Endothelial cell of umbilical vein (primary cell): Measurements from ENCODE around the gene ABCC11. TPM values are rescaled to one million over a fixed set of nuclear protein-coding genes. Genes with fewer than 3 reads are reported as not detected.

ENCODE experiments used
- BruUV-seq: library from RNA; stranded (reverse); fragments of 400-500 nt; replicated peaks from 2 replicates; lab custom pipeline; 2021; lab: Mats Ljungman, UMichigan
- CTCF ChIA-PET: fragments of 300-600, 350-600 bp; sonication (Branson Sonifier 250); formaldehyde crosslinking; loops from one replicate; lab custom pipeline; 2021; ENCODE audit warnings: antibody characterized with exemption, inconsistent platforms; lab: Charles Lee
- POLR2A ChIA-PET: fragments of 300-600, 350-600 bp; sonication (Branson Sonifier 250); formaldehyde crosslinking; loops from one replicate; lab custom pipeline; 2021; ENCODE audit warnings: antibody characterized with exemption, inconsistent platforms; lab: Charles Lee
- DNase-seq: peaks from one replicate; pipeline ENCODE4 v3.0.0-alpha.2; 2011; ENCODE audit warnings: low read depth, low spot score
- FAIRE-seq: peaks from 2 replicates; lab custom pipeline; 2011; peaks lifted over from hg19 to GRCh38; lab: Jason Lieb, UNC
- H2AFZ ChIP-seq: 2 replicates; pipeline ENCODE4 v1.6.0; 2012; ENCODE audit warnings: low read depth, low read length, control low read depth, inconsistent platforms
- H3K27ac ChIP-seq: 2 replicates; pipeline ENCODE4 v1.5.1; 2011; ENCODE audit warnings: low read depth, mild to moderate bottlenecking, control low read depth, low read length, moderate library complexity; ENCODE audit not compliant: insufficient read depth
- H3K27me3 ChIP-seq, 2 experiments: 2 replicates each; pipeline versions ENCODE4 v1.6.0 to v1.6.1; 2011; ENCODE audit warnings: low read length in 2 of 2, mixed read lengths in 1 of 2; ENCODE audit not compliant: control insufficient read depth in 2 of 2, insufficient read depth in 2 of 2
- H3K36me3 ChIP-seq, 2 experiments: 2 replicates in 1 of 2; 3 replicates in 1 of 2; pipeline ENCODE4 v1.5.1; 2011; ENCODE audit warnings: low read length in 2 of 2, mild to moderate bottlenecking in 1 of 2, moderate library complexity in 1 of 2; ENCODE audit not compliant: control insufficient read depth in 2 of 2, insufficient read depth in 2 of 2; ENCODE audit errors: extremely low read depth in 1 of 2
- H3K4me1 ChIP-seq: 3 replicates; pipeline ENCODE4 v1.5.1; 2011; ENCODE audit warnings: mild to moderate bottlenecking, low read length; ENCODE audit not compliant: control insufficient read depth, insufficient read depth; ENCODE audit errors: extremely low read depth
- H3K4me2 ChIP-seq: 2 replicates; pipeline ENCODE4 v1.6.1; 2011; ENCODE audit warnings: low read length, control low read depth, mixed read lengths; ENCODE audit not compliant: insufficient read depth
- H3K4me3 ChIP-seq, 3 experiments: fragments of 200-600 bp in 1 of 3; sonication (generic), shearing (Covaris generic) in 1 of 3; replicated peaks in 1 of 3; 2 replicates each; pipeline ENCODE4 v1.5.1; 2011 to 2016; ENCODE audit warnings: control low read depth in 3 of 3, low read length in 3 of 3, mild to moderate bottlenecking in 2 of 3, inconsistent platforms in 1 of 3, low read depth in 1 of 3, moderate library complexity in 1 of 3; ENCODE audit not compliant: insufficient read depth in 1 of 3
- H3K79me2 ChIP-seq: 2 replicates; pipeline ENCODE4 v1.6.0; 2012; ENCODE audit warnings: low read length, inconsistent platforms; ENCODE audit not compliant: control insufficient read depth, insufficient read depth
- H3K9ac ChIP-seq: replicated peaks from 2 replicates; pipeline ENCODE3; 2011; ENCODE audit warnings: low read length, control low read depth; ENCODE audit not compliant: insufficient read depth; ENCODE audit errors: extremely low read depth
- H3K9me1 ChIP-seq: replicated peaks from 3 replicates; pipeline ENCODE4 v1.6.0; 2011; ENCODE audit warnings: mild to moderate bottlenecking, low read length; ENCODE audit not compliant: control insufficient read depth, insufficient read depth; ENCODE audit errors: extremely low read depth
- H3K9me3 ChIP-seq: replicated peaks from 2 replicates; pipeline ENCODE4 v1.5.1; 2012; ENCODE audit warnings: low read length, inconsistent platforms; ENCODE audit not compliant: control insufficient read depth, insufficient read depth
- H4K20me1 ChIP-seq: replicated peaks from 2 replicates; pipeline ENCODE3; 2011; ENCODE audit warnings: mild to moderate bottlenecking, low read length; ENCODE audit not compliant: control insufficient read depth, insufficient read depth; ENCODE audit errors: extremely low read depth
- CTCF ChIP-seq, 2 donors: IDR thresholded peaks; 1 replicate in 1 of 2; 2 replicates in 1 of 2; pipeline ENCODE4 v1.5.1; 2011; ENCODE audit warnings: low read length in 2 of 2, mild to moderate bottlenecking in 2 of 2, moderate library complexity in 2 of 2, control low read depth in 1 of 2, inconsistent platforms in 1 of 2, low read depth in 1 of 2; ENCODE audit not compliant: insufficient read depth in 1 of 2; ENCODE audit errors: extremely low read depth in 1 of 2
- EZH2 ChIP-seq: IDR thresholded peaks from 2 replicates; pipeline ENCODE4 v1.6.1; 2012; ENCODE audit warnings: borderline replicate concordance, low read depth, mild to moderate bottlenecking, moderate library complexity, low read length, inconsistent platforms; ENCODE audit not compliant: severe bottlenecking
- FOS ChIP-seq: IDR thresholded peaks from 2 replicates; pipeline ENCODE4 v1.6.1; 2011; ENCODE audit warnings: mild to moderate bottlenecking, low read length, moderate library complexity, borderline replicate concordance; ENCODE audit not compliant: insufficient read depth
- GATA2 ChIP-seq: IDR thresholded peaks from 2 replicates; pipeline ENCODE4 v1.7.0; 2011; ENCODE audit warnings: low read depth, mild to moderate bottlenecking, moderate library complexity, mixed read lengths, low read length; ENCODE audit not compliant: insufficient read length, insufficient read depth
- JUN ChIP-seq: IDR thresholded peaks from 2 replicates; pipeline ENCODE4 v1.6.1; 2011; ENCODE audit warnings: borderline replicate concordance, low read depth; ENCODE audit not compliant: insufficient read length, insufficient read depth
- MAX ChIP-seq: IDR thresholded peaks from 2 replicates; pipeline ENCODE4 v1.6.1; 2011; ENCODE audit not compliant: insufficient read depth, insufficient read length
- MYC ChIP-seq: IDR thresholded peaks from one replicate; pipeline ENCODE4 v1.6.1; 2011; ENCODE audit warnings: mild to moderate bottlenecking, low read depth, low read length
- POLR2A ChIP-seq: IDR thresholded peaks from 2 replicates; pipeline ENCODE4 v1.6.1; 2012; ENCODE audit warnings: low read depth, mild to moderate bottlenecking, control low read depth, low read length
- POLR2AphosphoS5 ChIP-seq: IDR thresholded peaks from 2 replicates; pipeline ENCODE4 v1.6.1; 2012; ENCODE audit warnings: low read depth, mild to moderate bottlenecking, control low read depth, low read length, moderate library complexity; ENCODE audit not compliant: insufficient read depth
- dilution Hi-C: fragments of 300-500 bp; cut with MboI; formaldehyde crosslinking; loops from one replicate; pipeline ENCODE4 v1.15.0; 2019; ENCODE audit warnings: low sequenced_read_pairs; ENCODE audit not compliant: extremely low pct_ligation_motif_present
- intact Hi-C: fragments of 100-400 bp; cut with micrococcal nuclease; formaldehyde crosslinking; loops from one replicate; pipeline ENCODE4 v1.10.0; 2022
- polyA plus RNA-seq, 4 experiments: library from polyadenylated mRNA; depleted of rRNA in 3 of 4; stranded (reverse) in 3 of 4; unstranded in 1 of 4; fragments of >200 nt; gene quantifications; 2 replicates each; pipeline versions ENCODE4 v1.2.1 to v1.2.3, GENCODE V29; 2011 to 2012; ENCODE audit warnings: missing spikeins in 1 of 4
- total RNA-seq: library from RNA; stranded (reverse); gene quantifications from 2 replicates; pipeline ENCODE4 v1.2.3, GENCODE V29; 2021

Gene ABCC11
- total and polyA plus RNA-seq, 2 donors (not counting 3 experiments of a cell fraction or from before 2014, with no cell fraction given): 0.08 TPM; not detected in 1

GRCh38 chr16:48121276-48121675 is 126.1 kb downstream of the ABCC11 start:
- FAIRE-seq: no peak

GRCh38 chr16:48118841-48119240 is 128.5 kb downstream of the ABCC11 start:
- ChIA-PET POLR2A (no interaction called here), CTCF (interaction anchor here (3.4 kb wide), 1 partner anchor 8 kb away, joined by 9 read pairs; no protein-coding TSS in a partner anchor)
- Histone ChIP-seq H3K9me3 (no peaks in the 10 kb centered on the region), H3K4me3 (no peak overlapping the region), H3K79me2 (no peaks in the 10 kb centered on the region), H3K27me3 (no peaks in the 10 kb centered on the region), H3K4me1 (peaks cover 10% of the 10 kb centered on the region), H2AFZ (no peak overlapping the region), H3K27ac (no peak overlapping the region), H3K4me2 (no peak overlapping the region), H4K20me1 (no peaks in the 10 kb centered on the region), H3K9me1 (no peaks in the 10 kb centered on the region), H3K36me3 (no peaks in the 10 kb centered on the region), H3K9ac (no peak overlapping the region)
- DNase-seq (no peak), FAIRE-seq (no peak)
- dilution Hi-C loops: no loop called here
- no TSS peak for BruUV-seq
- TF ChIP-seq MYC (no peak), CTCF (IDR thresholded peaks at IDR 0.05; ENCODE audit: extremely low read depth in 1 of 2, insufficient read depth in 1 of 2, low read depth in 1 of 2, low read length in 2 of 2) (no peak), POLR2A (no peak)
- intact Hi-C loops: no loop called here

More at GRCh38 chr16:48121276-48121675, 126.1 kb downstream of the ABCC11 start:
- intact Hi-C loops (no loop called here), dilution Hi-C loops (no loop called here)
- Histone ChIP-seq H3K4me3 (no peak overlapping the region), H3K27ac (no peak overlapping the region), H3K4me2 (no peak overlapping the region), H3K79me2 (no peaks in the 10 kb centered on the region), H2AFZ (no peak overlapping the region), H3K9ac (no peak overlapping the region), H3K9me1 (no peaks in the 10 kb centered on the region), H3K4me1 (peaks cover 10% of the 10 kb centered on the region), H3K27me3 (no peaks in the 10 kb centered on the region), H3K36me3 (no peaks in the 10 kb centered on the region), H4K20me1 (no peaks in the 10 kb centered on the region), H3K9me3 (no peaks in the 10 kb centered on the region)
- BruUV-seq: no TSS peak
- DNase-seq: no peak
- ChIA-PET POLR2A (no interaction called here), CTCF (no interaction called here)
- no peak for TF ChIP-seq MAX
- no peak for TF ChIP-seq JUN
- TF ChIP-seq FOS: no peak
- no peak for TF ChIP-seq MYC
- TF ChIP-seq POLR2AphosphoS5: no peak
- no peak for TF ChIP-seq EZH2
- TF ChIP-seq GATA2: no peak
